GM12892 (cell line): ENCODE results near the gene TBC1D19.

ENCODE experiments used
- POLR2A ChIP-seq: IDR thresholded peaks from 2 replicates; pipeline ENCODE4 v1.6.1; 2011; ENCODE audit warnings: low read depth, low read length, control low read depth
- POLR2AphosphoS5 ChIP-seq: IDR thresholded peaks from 2 replicates; pipeline ENCODE4 v1.6.1; 2011; ENCODE audit warnings: low read depth, low read length, control low read depth

DNA sequence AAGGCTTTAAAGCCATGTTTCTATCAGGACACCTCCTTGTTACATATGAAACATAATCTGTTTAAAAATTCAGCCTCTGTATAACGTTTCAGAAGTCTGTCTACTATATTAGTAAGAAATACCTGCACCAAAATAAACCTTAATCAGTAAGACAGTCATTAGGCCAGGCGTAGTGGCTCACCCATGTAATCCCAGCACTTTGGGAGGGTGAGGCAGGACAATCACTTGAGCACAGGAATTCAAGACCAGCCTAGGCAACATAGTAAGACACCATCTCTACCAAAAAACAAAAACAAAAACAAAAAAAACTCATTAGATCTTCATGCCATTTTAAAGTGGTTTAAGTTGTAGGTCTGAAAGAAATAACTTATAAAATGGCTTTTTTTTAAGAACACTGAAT lies 169.3 kb downstream of the TBC1D19 start:
- TF ChIP-seq POLR2AphosphoS5 (no peak), POLR2A (no peak)
